Astrocyte (in vitro differentiated cells and primary cell): ENCODE results near the gene CFAP45. TPM values are rescaled to one million over a fixed set of nuclear protein-coding genes. Genes with fewer than 3 reads are reported as not detected.

Experiments
- DNase-seq: peaks from one replicate; pipeline ENCODE4 v3.0.0-alpha.2; 2010; ENCODE audit warnings: low read depth
- FAIRE-seq: peaks from 2 replicates; lab custom pipeline; 2011; peaks lifted over from hg19 to GRCh38; lab: Jason Lieb, UNC
- H2AFZ ChIP-seq: 2 replicates; pipeline ENCODE4 v1.6.0; 2012; ENCODE audit warnings: low read depth, low read length, inconsistent platforms
- H3K27ac ChIP-seq: 2 replicates; pipeline ENCODE4 v1.5.1; 2011; ENCODE audit warnings: low read depth, low read length, inconsistent platforms
- H3K27me3 ChIP-seq: 2 replicates; pipeline ENCODE4 v1.6.0; 2011; ENCODE audit warnings: low read length, inconsistent platforms; ENCODE audit not compliant: insufficient read depth
- H3K36me3 ChIP-seq: 2 replicates; pipeline ENCODE4 v1.5.1; 2011; ENCODE audit warnings: low read length, inconsistent platforms; ENCODE audit not compliant: insufficient read depth
- H3K4me1 ChIP-seq: 2 replicates; pipeline ENCODE4 v1.5.1; 2011; ENCODE audit warnings: low read length, inconsistent platforms; ENCODE audit not compliant: insufficient read depth
- H3K4me2 ChIP-seq: 2 replicates; pipeline ENCODE4 v1.6.0; 2012; ENCODE audit warnings: low read length, inconsistent platforms
- H3K4me3 ChIP-seq: 2 replicates; pipeline ENCODE4 v1.5.1; 2011; ENCODE audit warnings: low read depth, mild to moderate bottlenecking, low read length, inconsistent platforms; ENCODE audit not compliant: insufficient read depth
- H3K79me2 ChIP-seq: 2 replicates; pipeline ENCODE4 v1.6.0; 2012; ENCODE audit warnings: mild to moderate bottlenecking, low read length, inconsistent platforms; ENCODE audit not compliant: insufficient read depth
- H3K9ac ChIP-seq: 2 replicates; pipeline ENCODE4 v1.6.0; 2012; ENCODE audit warnings: mild to moderate bottlenecking, low read length, inconsistent platforms
- H3K9me3 ChIP-seq: 2 replicates; pipeline ENCODE4 v1.5.1; 2012; ENCODE audit warnings: low read depth, mild to moderate bottlenecking, low read length, inconsistent platforms; ENCODE audit not compliant: insufficient read depth
- H4K20me1 ChIP-seq: 2 replicates; pipeline ENCODE4 v1.6.0; 2012; ENCODE audit warnings: low read length, inconsistent platforms; ENCODE audit not compliant: insufficient read depth
- H3K27ac Mint-ChIP-seq: one replicate; pipeline ENCODE4 v1.8.0; 2021; ENCODE audit warnings: mild to moderate bottlenecking, mixed read lengths; ENCODE audit not compliant: unreplicated experiment
- H3K27me3 Mint-ChIP-seq: one replicate; pipeline ENCODE4 v1.8.0; 2021; ENCODE audit warnings: low read depth, mixed read lengths; ENCODE audit not compliant: unreplicated experiment
- H3K36me3 Mint-ChIP-seq: one replicate; pipeline ENCODE4 v1.8.0; 2021; ENCODE audit warnings: low read depth, mixed read lengths; ENCODE audit not compliant: unreplicated experiment
- H3K4me1 Mint-ChIP-seq: one replicate; pipeline ENCODE4 v1.8.0; 2021; ENCODE audit warnings: low read depth, mixed read lengths; ENCODE audit not compliant: unreplicated experiment
- H3K4me3 Mint-ChIP-seq: one replicate; pipeline ENCODE4 v1.8.0; 2021; ENCODE audit warnings: mild to moderate bottlenecking, moderate library complexity, mixed read lengths; ENCODE audit not compliant: unreplicated experiment
- H3K9me3 Mint-ChIP-seq: one replicate; pipeline ENCODE4 v1.8.0; 2021; ENCODE audit warnings: mild to moderate bottlenecking, mixed read lengths; ENCODE audit not compliant: unreplicated experiment
- EZH2 ChIP-seq: IDR thresholded peaks from 2 replicates; pipeline ENCODE4 v1.6.1; 2012; ENCODE audit warnings: mild to moderate bottlenecking, low read length, inconsistent platforms; ENCODE audit not compliant: insufficient read depth
- microRNA-seq: library from miRNA; unstranded; fragments of <30 nt; microRNA quantifications from one replicate; pipeline ENCODE4 v1.2.0, GENCODE V29; 2020
- total RNA-seq: library from RNA; stranded (reverse); gene quantifications from 2 replicates; pipeline ENCODE4 v1.2.1, GENCODE V29; 2021
- TF ChIP-seq, protein P1 (sequence below): IDR thresholded peaks from 2 replicates; pipeline ENCODE4 v1.5.1; 2011; ENCODE audit warnings: low read depth, mild to moderate bottlenecking, inconsistent platforms, low read length, moderate library complexity; ENCODE audit not compliant: insufficient read depth

Gene CFAP45
- total RNA-seq, 1 donor from 2014 or later: 3.2 TPM

- H3K27me3 ChIP-seq: peaks cover 9% of the 10 kb centered on the region
- Mint-ChIP-seq H3K4me3 (no peak overlapping the region), H3K27ac (no peak overlapping the region), H3K4me1 (peaks cover 31% of the 10 kb centered on the region), H3K36me3 (no peaks in the 10 kb centered on the region), H3K9me3 (no peaks in the 10 kb centered on the region), H3K27me3 (peaks cover 26% of the 10 kb centered on the region)
- no peak overlapping the region for H2AFZ ChIP-seq
- H3K79me2 ChIP-seq: no peaks in the 10 kb centered on the region
- no peaks in the 10 kb centered on the region for H3K4me1 ChIP-seq
- H3K4me3 ChIP-seq: no peak overlapping the region
- no peak for TF ChIP-seq EZH2
- TF ChIP-seq, protein P1, sequence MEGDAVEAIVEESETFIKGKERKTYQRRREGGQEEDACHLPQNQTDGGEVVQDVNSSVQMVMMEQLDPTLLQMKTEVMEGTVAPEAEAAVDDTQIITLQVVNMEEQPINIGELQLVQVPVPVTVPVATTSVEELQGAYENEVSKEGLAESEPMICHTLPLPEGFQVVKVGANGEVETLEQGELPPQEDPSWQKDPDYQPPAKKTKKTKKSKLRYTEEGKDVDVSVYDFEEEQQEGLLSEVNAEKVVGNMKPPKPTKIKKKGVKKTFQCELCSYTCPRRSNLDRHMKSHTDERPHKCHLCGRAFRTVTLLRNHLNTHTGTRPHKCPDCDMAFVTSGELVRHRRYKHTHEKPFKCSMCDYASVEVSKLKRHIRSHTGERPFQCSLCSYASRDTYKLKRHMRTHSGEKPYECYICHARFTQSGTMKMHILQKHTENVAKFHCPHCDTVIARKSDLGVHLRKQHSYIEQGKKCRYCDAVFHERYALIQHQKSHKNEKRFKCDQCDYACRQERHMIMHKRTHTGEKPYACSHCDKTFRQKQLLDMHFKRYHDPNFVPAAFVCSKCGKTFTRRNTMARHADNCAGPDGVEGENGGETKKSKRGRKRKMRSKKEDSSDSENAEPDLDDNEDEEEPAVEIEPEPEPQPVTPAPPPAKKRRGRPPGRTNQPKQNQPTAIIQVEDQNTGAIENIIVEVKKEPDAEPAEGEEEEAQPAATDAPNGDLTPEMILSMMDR: no peak
- H3K27ac ChIP-seq: no peak overlapping the region
- DNase-seq (no peak), FAIRE-seq (no peak)
- no peaks in the 10 kb centered on the region for H4K20me1 ChIP-seq
- H3K36me3 ChIP-seq: no peaks in the 10 kb centered on the region
- H3K9me3 ChIP-seq: no peaks in the 10 kb centered on the region
- H3K4me2 ChIP-seq: no peak overlapping the region
- H3K9ac ChIP-seq: no peak overlapping the region
Observed at GRCh38 chr1:159823406-159823805, 76.6 kb downstream of the CFAP45 start.

Small RNA genes lying within 50 kb of the gene (microRNA-seq; reads per million reads assigned to microRNA genes)
- gene MIR4259: not detected

Other genes starting within 250 kb of the CFAP45 start
- gene CRP, start 185.6 kb downstream of the CFAP45 start, total RNA-seq: not detected in 2 replicates
- gene DUSP23, start 119.2 kb downstream of the CFAP45 start, total RNA-seq: 30.1 and 33.0 TPM in 2 replicates
- not detected in 2 replicates for gene FCRL6, start 97.8 kb downstream of the CFAP45 start, total RNA-seq
- 1.7 and 3.6 TPM in 2 replicates for gene SLAMF8, start 73.3 kb downstream of the CFAP45 start, total RNA-seq
- gene VSIG8, start 37.5 kb downstream of the CFAP45 start, total RNA-seq: not detected in 2 replicates
- 614 and 688 TPM in 2 replicates for gene TAGLN2, start 25.3 kb upstream of the CFAP45 start, total RNA-seq
- gene IGSF9, start 45.4 kb upstream of the CFAP45 start, total RNA-seq: 0.89 and 2.1 TPM in 2 replicates
- gene SLAMF9, start 54.1 kb upstream of the CFAP45 start, total RNA-seq: 0.43 TPM in 1 of 2 replicates, not detected in the other
- gene PIGM, start 131.8 kb upstream of the CFAP45 start, total RNA-seq: 7.0 and 7.8 TPM in 2 replicates
- 0.27 and 0.29 TPM in 2 replicates for gene KCNJ10, start 170.0 kb upstream of the CFAP45 start, total RNA-seq
- not detected in 2 replicates for gene KCNJ9, start 181.4 kb upstream of the CFAP45 start, total RNA-seq
- 42.8 and 45.8 TPM in 2 replicates for gene IGSF8, start 198.5 kb upstream of the CFAP45 start, total RNA-seq
- 2.5 and 3.5 TPM in 2 replicates for gene ATP1A2, start 215.6 kb upstream of the CFAP45 start, total RNA-seq